ENCODE results near the gene ANO10. TPM values are rescaled to one million over a fixed set of nuclear protein-coding genes. Genes with fewer than 3 reads are reported as not detected.

The ANO10 gene
- total RNA-seq, 1 experiment from 2014 or later = 26.6 TPM

DNA sequence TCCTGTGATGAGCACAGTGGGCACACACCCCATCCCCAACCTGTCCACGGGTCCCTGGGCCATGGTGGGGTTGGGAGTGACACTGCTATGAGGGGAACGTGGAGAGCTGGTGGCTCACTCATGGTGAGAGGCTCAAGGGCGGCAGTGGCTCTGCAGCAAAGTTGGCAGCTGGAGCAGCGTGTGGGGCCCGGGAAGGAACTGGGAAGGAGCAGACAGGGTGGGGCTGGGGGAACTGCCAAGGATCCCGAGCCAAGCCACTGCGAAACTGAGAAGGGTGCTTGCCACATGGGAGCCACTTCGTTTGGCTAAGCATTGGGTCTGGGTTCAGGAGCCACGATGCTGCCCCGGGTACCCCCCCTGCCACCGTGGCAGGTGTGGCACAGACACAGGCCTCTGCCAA, 255.3 kb downstream of the ANO10 start:
- BruUV-seq (replicated peaks) = no TSS peak
- H3K36me3 ChIP-seq (ENCODE audit: control insufficient read depth, insufficient read depth, low read length) = no peaks in the 10 kb centered on the region
- H3K9me3 ChIP-seq (ENCODE audit: control insufficient read depth, insufficient read depth, low read depth, low read length) = no peaks in the 10 kb centered on the region
- POLR2A ChIA-PET = no interaction called here
- H3K4me1 ChIP-seq (ENCODE audit: control insufficient read depth, insufficient read depth, low read length) = no peaks in the 10 kb centered on the region
- DNase-seq (ENCODE audit: low read depth, low spot score) = no peak
- intact Hi-C loops (cut with micrococcal nuclease; ENCODE audit: unreplicated experiment) = no loop called here
- no peak for ATAC-seq
- no peaks in the 10 kb centered on the region for H3K27me3 ChIP-seq (ENCODE audit: control insufficient read depth, insufficient read depth, low read length)
- no peak overlapping the region for H3K27ac ChIP-seq (ENCODE audit: low read length)
- H3K4me3 ChIP-seq (ENCODE audit: low read depth in 2 of 2, low read length in 2 of 2) = no peak overlapping the region
- in situ Hi-C loops (cut with HindIII; ENCODE audit: low pct_unique_long_range_greater_than_20kb, low sequenced_read_pairs) = no loop called here
- TF ChIP-seq, protein P1, sequence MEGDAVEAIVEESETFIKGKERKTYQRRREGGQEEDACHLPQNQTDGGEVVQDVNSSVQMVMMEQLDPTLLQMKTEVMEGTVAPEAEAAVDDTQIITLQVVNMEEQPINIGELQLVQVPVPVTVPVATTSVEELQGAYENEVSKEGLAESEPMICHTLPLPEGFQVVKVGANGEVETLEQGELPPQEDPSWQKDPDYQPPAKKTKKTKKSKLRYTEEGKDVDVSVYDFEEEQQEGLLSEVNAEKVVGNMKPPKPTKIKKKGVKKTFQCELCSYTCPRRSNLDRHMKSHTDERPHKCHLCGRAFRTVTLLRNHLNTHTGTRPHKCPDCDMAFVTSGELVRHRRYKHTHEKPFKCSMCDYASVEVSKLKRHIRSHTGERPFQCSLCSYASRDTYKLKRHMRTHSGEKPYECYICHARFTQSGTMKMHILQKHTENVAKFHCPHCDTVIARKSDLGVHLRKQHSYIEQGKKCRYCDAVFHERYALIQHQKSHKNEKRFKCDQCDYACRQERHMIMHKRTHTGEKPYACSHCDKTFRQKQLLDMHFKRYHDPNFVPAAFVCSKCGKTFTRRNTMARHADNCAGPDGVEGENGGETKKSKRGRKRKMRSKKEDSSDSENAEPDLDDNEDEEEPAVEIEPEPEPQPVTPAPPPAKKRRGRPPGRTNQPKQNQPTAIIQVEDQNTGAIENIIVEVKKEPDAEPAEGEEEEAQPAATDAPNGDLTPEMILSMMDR (IDR thresholded peaks at IDR 0.05) = no peak
- TF ChIP-seq, protein P2, sequence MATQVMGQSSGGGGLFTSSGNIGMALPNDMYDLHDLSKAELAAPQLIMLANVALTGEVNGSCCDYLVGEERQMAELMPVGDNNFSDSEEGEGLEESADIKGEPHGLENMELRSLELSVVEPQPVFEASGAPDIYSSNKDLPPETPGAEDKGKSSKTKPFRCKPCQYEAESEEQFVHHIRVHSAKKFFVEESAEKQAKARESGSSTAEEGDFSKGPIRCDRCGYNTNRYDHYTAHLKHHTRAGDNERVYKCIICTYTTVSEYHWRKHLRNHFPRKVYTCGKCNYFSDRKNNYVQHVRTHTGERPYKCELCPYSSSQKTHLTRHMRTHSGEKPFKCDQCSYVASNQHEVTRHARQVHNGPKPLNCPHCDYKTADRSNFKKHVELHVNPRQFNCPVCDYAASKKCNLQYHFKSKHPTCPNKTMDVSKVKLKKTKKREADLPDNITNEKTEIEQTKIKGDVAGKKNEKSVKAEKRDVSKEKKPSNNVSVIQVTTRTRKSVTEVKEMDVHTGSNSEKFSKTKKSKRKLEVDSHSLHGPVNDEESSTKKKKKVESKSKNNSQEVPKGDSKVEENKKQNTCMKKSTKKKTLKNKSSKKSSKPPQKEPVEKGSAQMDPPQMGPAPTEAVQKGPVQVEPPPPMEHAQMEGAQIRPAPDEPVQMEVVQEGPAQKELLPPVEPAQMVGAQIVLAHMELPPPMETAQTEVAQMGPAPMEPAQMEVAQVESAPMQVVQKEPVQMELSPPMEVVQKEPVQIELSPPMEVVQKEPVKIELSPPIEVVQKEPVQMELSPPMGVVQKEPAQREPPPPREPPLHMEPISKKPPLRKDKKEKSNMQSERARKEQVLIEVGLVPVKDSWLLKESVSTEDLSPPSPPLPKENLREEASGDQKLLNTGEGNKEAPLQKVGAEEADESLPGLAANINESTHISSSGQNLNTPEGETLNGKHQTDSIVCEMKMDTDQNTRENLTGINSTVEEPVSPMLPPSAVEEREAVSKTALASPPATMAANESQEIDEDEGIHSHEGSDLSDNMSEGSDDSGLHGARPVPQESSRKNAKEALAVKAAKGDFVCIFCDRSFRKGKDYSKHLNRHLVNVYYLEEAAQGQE (IDR thresholded peaks at IDR 0.05; ENCODE audit: insufficient read depth in 1 of 2, low read depth in 2 of 2, low read length in 1 of 2) = no peak
- TF ChIP-seq SIN3A (IDR thresholded peaks at IDR 0.05; ENCODE audit: borderline replicate concordance, insufficient read depth, low read depth, low read length) (no peak), TCF7L2 (IDR thresholded peaks at IDR 0.05; ENCODE audit: low read depth, low read length) (no peak), POLR2AphosphoS5 (IDR thresholded peaks at IDR 0.05; ENCODE audit: low read depth, low read length) (no peak)
- CTCF ChIA-PET = no interaction called here

DNA sequence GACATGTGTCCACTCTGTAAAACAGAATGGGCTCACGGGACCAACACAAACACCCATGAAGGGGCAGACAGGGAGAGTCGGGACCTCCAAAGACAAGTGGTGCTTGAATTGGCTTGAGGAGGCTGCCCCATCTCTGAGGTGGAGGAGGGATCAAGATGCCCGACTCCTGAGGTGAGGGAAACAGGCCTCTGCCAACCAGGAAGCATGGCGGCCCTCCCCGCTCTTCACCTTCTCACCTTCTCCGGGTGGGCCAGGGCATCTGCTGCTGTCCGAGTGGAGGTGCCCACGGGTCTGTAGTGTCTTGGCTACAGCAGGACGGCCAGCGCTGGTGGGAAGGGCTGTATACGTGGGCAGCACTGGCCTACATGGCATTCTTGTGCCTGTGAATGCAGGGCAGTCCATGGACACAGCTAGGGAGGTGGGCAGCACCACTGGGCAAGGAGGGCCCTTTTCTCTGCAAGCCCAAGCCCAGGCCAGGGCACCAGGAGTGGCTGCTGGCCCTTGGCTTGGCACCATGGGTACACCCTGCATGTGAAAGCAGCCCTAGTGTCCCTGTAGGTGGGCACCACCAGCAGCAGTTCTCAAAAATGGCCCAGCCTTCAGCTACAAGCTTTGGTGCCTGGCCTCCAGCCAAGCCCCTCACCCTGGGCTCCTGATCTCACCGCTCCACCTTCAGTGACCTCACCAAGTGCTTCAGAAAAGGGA, 256.1 kb downstream of the ANO10 start:
- intact Hi-C loops (cut with micrococcal nuclease; ENCODE audit: unreplicated experiment) = no loop called here
- in situ Hi-C loops (cut with HindIII; ENCODE audit: low pct_unique_long_range_greater_than_20kb, low sequenced_read_pairs) = no loop called here
- TF ChIP-seq, protein P2 (IDR thresholded peaks at IDR 0.05; ENCODE audit: insufficient read depth in 1 of 2, low read depth in 2 of 2, low read length in 1 of 2) = no peak
- no peak for TF ChIP-seq POLR2AphosphoS5 (IDR thresholded peaks at IDR 0.05; ENCODE audit: low read depth, low read length)
- TF ChIP-seq, protein P1 (IDR thresholded peaks at IDR 0.05) = no peak
- TF ChIP-seq SIN3A (IDR thresholded peaks at IDR 0.05; ENCODE audit: borderline replicate concordance, insufficient read depth, low read depth, low read length) = no peak
- TF ChIP-seq TCF7L2 (IDR thresholded peaks at IDR 0.05; ENCODE audit: low read depth, low read length) = no peak
- ChIA-PET POLR2A (no interaction called here), CTCF (no interaction called here)
- no peaks in the 10 kb centered on the region for H3K9me3 ChIP-seq (ENCODE audit: control insufficient read depth, insufficient read depth, low read depth, low read length)
- no peak overlapping the region for H3K4me3 ChIP-seq (ENCODE audit: low read depth in 2 of 2, low read length in 2 of 2)
- no peaks in the 10 kb centered on the region for H3K36me3 ChIP-seq (ENCODE audit: control insufficient read depth, insufficient read depth, low read length)
- DNase-seq (ENCODE audit: low read depth, low spot score) = no peak
- no peaks in the 10 kb centered on the region for H3K27me3 ChIP-seq (ENCODE audit: control insufficient read depth, insufficient read depth, low read length)
- no peak for ATAC-seq
- no peaks in the 10 kb centered on the region for H3K4me1 ChIP-seq (ENCODE audit: control insufficient read depth, insufficient read depth, low read length)
- no peak overlapping the region for H3K27ac ChIP-seq (ENCODE audit: low read length)
- BruUV-seq (replicated peaks) = no TSS peak

All from Panc1 (cell line).